C4-2B (cell line): Measurements from ENCODE around the gene ITGB3.

Experiments used
- H3K27ac ChIP-seq: fragments of 450-650 bp; 2 replicates; pipeline ENCODE4 v1.5.1; 2017
- CTCF ChIP-seq: fragments of 450-650 bp; conservative IDR thresholded peaks from 2 replicates; pipeline ENCODE4 v1.5.1; 2017; ENCODE audit warnings: mild to moderate bottlenecking
- ZFX ChIP-seq: fragments of 450-650 bp; IDR thresholded peaks from 2 replicates; pipeline ENCODE4 v1.6.1; 2017

The ITGB3 gene

GRCh38 chr17:47240806-47241205 lies 12.8 kb upstream of the ITGB3 start:
- H3K27ac ChIP-seq: no peak overlapping the region

GRCh38 chr17:47242648-47243047 lies 11.0 kb upstream of the ITGB3 start:
- TF ChIP-seq CTCF (no peak), ZFX (no peak)

More at GRCh38 chr17:47240806-47241205, 12.8 kb upstream of the ITGB3 start:
- no peak for TF ChIP-seq CTCF
- TF ChIP-seq ZFX: no peak

GRCh38 chr17:47243737-47244598 lies 9.7 kb upstream of the ITGB3 start:
- TF ChIP-seq CTCF (no peak), ZFX (no peak)

More at GRCh38 chr17:47242648-47243047, 11.0 kb upstream of the ITGB3 start:
- no peak overlapping the region for H3K27ac ChIP-seq

GRCh38 chr17:47244697-47245096 lies 8.9 kb upstream of the ITGB3 start:
- TF ChIP-seq ZFX: no peak
- no peak for TF ChIP-seq CTCF
- H3K27ac ChIP-seq: no peak overlapping the region

More at GRCh38 chr17:47243737-47244598, 9.7 kb upstream of the ITGB3 start:
- H3K27ac ChIP-seq: no peak overlapping the region

- TF ChIP-seq CTCF (no peak), ZFX (no peak)
- no peak overlapping the region for H3K27ac ChIP-seq
Measured at GRCh38 chr17:47246120-47246519, 7.5 kb upstream of the ITGB3 start.

- H3K27ac ChIP-seq: no peak overlapping the region
- no peak for TF ChIP-seq ZFX
- no peak for TF ChIP-seq CTCF
Measured at GRCh38 chr17:47250855-47251254, 2.8 kb upstream of the ITGB3 start.

- H3K27ac ChIP-seq: no peak overlapping the region
- TF ChIP-seq CTCF (no peak), ZFX (no peak)
Measured at GRCh38 chr17:47251421-47251940, 2.1 kb upstream of the ITGB3 start.
